BLaER1 treated with 17β-estradiol and CSF1 and Interleukin-3, amounts not matched to agents 10 nM and 100 nM (cell line): ENCODE measurements around the gene CHST3.
"Not testable (repeated sequence)": the region's sequence is repeated elsewhere in the genome, so short reads cannot be mapped to it uniquely, and the experiment has no call there.

Experiments used
- H3K27ac ChIP-seq, 11 experiments: shearing (Covaris generic); formaldehyde crosslinking; 2 replicates each; pipeline ENCODE4 v1.8.1; 2022
- H3K27me3 ChIP-seq, 11 experiments: shearing (Covaris generic); formaldehyde crosslinking; 2 replicates each; pipeline ENCODE4 v1.8.1; 2022
- H3K36me3 ChIP-seq, 11 experiments: shearing (Covaris generic); formaldehyde crosslinking; 2 replicates each; pipeline ENCODE4 v1.8.1; 2022
- H3K4me1 ChIP-seq, 10 experiments: shearing (Covaris generic); formaldehyde crosslinking; 2 replicates each; pipeline ENCODE4 v1.8.1; 2022
- H3K4me2 ChIP-seq, 11 experiments: shearing (Covaris generic); formaldehyde crosslinking; 2 replicates each; pipeline ENCODE4 v1.8.1; 2022
- H3K4me3 ChIP-seq, 10 experiments: shearing (Covaris generic); formaldehyde crosslinking; 2 replicates each; pipeline ENCODE4 v1.8.1; 2022
- H3K9ac ChIP-seq, 11 experiments: shearing (Covaris generic); formaldehyde crosslinking; 2 replicates each; pipeline ENCODE4 v1.8.1; 2022
- H3K9me3 ChIP-seq, 11 experiments: shearing (Covaris generic); formaldehyde crosslinking; replicated peaks in 1 of 11; 2 replicates each; pipeline ENCODE4 v1.8.1; 2022
- H4K20me1 ChIP-seq, 11 experiments: shearing (Covaris generic); formaldehyde crosslinking; 2 replicates each; pipeline ENCODE4 v1.8.1; 2022
- Cebpa-rat ChIP-seq, 11 experiments: shearing (Covaris generic); IDR thresholded peaks; 2 replicates each; pipeline ENCODE4 v1.8.1; 2022

The CHST3 gene

DNA sequence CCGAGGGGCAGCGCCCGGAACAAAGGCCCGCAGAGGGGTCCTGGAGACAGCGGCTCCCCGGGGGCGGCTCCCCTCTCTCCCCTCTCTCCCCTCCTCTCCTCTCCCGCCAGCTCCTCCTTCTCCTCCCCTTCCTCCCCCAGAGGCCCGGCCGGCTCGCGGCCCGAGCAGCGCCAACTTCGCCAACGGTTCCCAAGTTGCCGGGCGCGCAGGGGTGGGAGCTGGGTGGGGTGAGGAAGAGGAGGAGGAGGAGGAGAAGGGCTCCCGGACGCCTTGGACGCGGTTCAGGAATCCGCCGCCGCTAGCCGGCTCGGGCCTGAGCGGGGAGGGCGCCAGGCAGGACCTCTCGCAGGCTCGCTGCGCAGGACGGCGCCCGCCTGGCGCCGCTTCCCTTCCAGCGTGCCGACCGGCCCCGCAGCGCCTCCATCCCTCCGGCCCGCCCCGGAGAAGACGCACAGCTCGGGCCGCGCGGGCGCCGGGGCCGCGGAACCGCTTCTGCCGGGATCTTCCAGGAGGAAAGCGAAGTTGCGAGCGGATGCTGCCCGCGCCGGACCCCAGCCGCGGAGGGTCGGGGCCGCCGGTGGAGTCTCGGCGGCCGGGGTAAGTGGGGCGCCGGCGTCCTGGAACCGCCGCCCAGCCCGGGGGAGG lies at the start of gene CHST3:
Gene CHST3, plus strand, starts transcription at position 298 of the 645 bp plus-strand sequence. CDS start 41,448 bp downstream, outside the sequence.
- Histone ChIP-seq H3K9me3 (peaks cover 0 to 16% (median 14%) of the 10 kb centered on the region in 11 experiments; a peak in 15 of 22 replicates), H3K4me1 (peaks cover 17 to 24% (median 19%) of the 10 kb centered on the region in 10 experiments), H3K36me3 (no peaks in the 10 kb centered on the region), H3K27me3 (peaks cover 52 to 76% (median 65%) of the 10 kb centered on the region in 11 experiments), H3K4me2 (peak within 1 kb of the TSS; percentile 86 to 99 (median 97)), H3K27ac (peak within 1 kb of the TSS in 6 of 11 experiments; percentile 5 to 56 (median 42); a peak in 8 of 22 replicates), H3K9ac (peak within 1 kb of the TSS; percentile 51 to 75 (median 69); a peak in 21 of 22 replicates), H4K20me1 (peaks cover 0 to 21% (median 11%) of the 10 kb centered on the region in 11 experiments; a peak in 12 of 22 replicates), H3K4me3 (peak within 1 kb of the TSS; percentile 56 to 77 (median 68))
- TF ChIP-seq Cebpa-rat (IDR thresholded peaks at IDR 0.05): no peak

GRCh38 chr10:71916827-71917226 lies 47.4 kb upstream of the CHST3 start:
- H3K36me3 ChIP-seq: no peaks in the 10 kb centered on the region
- peaks cover 0 to 17% (median 0%) of the 10 kb centered on the region in 10 experiments; a peak in 9 of 20 replicates for H3K4me1 ChIP-seq
- no peak for TF ChIP-seq Cebpa-rat (IDR thresholded peaks at IDR 0.05)
- no peak overlapping the region for H3K9ac ChIP-seq
- no peaks in the 10 kb centered on the region for H4K20me1 ChIP-seq
- no peak overlapping the region for H3K4me3 ChIP-seq
- H3K27ac ChIP-seq: no peak overlapping the region
- peaks cover 32 to 55% (median 41%) of the 10 kb centered on the region in 11 experiments for H3K9me3 ChIP-seq
- no peaks in the 10 kb centered on the region for H3K27me3 ChIP-seq
- no peak overlapping the region for H3K4me2 ChIP-seq

DNA sequence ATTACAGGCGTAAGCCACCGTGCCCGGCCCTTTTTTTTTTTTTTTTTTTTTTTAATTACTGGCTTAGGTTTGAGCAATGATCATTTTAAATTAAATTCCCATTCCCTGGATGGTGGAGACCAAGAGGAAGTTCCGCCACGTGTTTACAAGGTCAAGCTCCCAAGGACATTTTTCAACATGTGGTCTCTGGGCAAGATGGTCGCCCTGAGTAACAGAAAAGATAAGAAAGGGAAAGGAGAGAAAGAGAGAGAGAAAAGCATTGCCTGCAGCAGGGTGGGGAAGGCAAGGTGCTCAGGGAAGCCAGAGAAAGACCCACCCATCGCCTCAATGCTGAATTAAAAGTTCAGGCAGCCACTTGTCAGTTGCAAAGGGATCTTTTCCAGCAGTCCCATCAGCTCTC lies 45.2 kb upstream of the CHST3 start:
- Histone ChIP-seq H4K20me1 (no peaks in the 10 kb centered on the region), H3K27ac (no peak overlapping the region), H3K9me3 (peaks cover 26 to 44% (median 33%) of the 10 kb centered on the region in 11 experiments), H3K4me3 (no peak overlapping the region), H3K4me1 (peaks cover 0 to 17% (median 0%) of the 10 kb centered on the region in 10 experiments; a peak in 9 of 20 replicates), H3K4me2 (no peak overlapping the region), H3K36me3 (no peaks in the 10 kb centered on the region), H3K27me3 (no peaks in the 10 kb centered on the region), H3K9ac (no peak overlapping the region)
- no peak for TF ChIP-seq Cebpa-rat (IDR thresholded peaks at IDR 0.05)

DNA sequence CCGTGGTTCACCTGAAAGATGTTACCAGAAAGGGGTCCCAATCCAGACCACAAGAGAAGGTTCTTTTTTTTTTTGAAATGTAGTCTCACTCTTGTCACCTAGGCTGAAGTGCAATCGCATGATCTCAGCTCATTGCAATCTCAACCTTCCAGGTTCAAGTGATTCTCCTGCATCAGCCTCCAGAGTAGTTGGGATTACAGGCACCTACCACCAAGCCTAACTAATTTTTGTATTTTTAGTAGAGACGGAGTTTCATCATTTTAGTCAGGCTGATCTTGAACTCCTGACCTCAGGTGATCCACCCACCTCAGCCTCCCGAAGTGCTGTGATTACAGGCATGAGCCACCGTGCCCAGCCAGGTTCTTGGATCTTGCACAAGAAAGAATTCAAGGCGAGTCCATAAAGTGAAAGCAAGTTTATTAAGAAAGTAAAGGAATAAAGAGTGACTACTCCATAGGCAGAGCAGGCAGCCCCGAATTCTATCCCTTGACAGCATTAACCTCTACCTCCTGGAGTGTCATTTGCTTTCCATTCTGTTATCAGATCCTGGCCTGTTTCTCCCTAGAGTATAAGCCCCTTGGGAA lies 44.1 kb upstream of the CHST3 start:
- Histone ChIP-seq H3K9me3 (peaks cover 26 to 41% (median 33%) of the 10 kb centered on the region in 11 experiments), H3K4me2 (peak overlapping the region in 3 of 11 experiments; percentile 22 to 64 (median 59); a peak in 5 of 22 replicates), H3K4me1 (peaks cover 0 to 17% (median 0%) of the 10 kb centered on the region in 10 experiments; a peak in 9 of 20 replicates)
- not testable (repeated sequence) for H3K36me3 ChIP-seq, H3K9ac ChIP-seq, H4K20me1 ChIP-seq, H3K27ac ChIP-seq, H3K27me3 ChIP-seq, H3K4me3 ChIP-seq

DNA sequence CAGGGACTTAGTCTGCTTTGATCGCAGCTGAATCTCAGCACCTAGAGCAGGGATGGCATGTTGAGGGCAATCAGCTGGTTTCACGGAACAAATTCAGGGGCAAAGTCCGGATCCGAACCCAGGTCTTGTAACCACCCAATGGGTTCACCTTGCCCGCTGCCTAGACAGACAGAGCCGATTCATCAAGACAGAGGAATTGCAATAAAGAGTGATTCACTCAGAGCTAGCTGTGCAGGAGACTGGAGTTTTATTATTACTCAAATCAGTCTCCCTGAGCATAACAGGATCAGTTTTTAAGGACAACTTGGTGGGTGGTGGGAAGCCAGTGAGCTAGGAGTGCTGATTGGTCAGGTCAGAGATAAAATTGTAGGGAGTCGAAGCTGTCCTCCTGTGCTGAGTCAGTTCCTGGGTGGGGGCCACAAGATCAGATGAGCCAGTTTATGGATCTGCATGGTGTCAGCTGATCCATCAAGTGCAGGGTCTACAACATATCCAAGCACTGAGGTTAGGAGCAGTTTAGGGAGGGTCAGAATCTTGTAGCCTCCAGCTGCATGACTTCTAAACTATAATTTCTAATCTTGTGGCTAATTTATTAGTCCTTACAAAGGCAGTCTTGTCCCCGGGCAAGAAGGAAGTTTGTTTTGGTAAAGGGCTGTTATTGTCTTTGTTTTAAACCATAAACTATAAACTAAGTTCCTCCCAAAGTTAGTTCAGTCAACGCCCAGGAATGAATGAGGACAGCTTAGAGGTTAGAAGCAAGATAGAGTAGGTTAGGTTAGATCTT lies 43.5 kb upstream of the CHST3 start:
- Histone ChIP-seq H3K4me1 (peaks cover 0 to 17% (median 0%) of the 10 kb centered on the region in 10 experiments; a peak in 9 of 20 replicates), H3K27ac (no peak overlapping the region), H3K27me3 (no peaks in the 10 kb centered on the region), H3K9me3 (peaks cover 22 to 36% (median 28%) of the 10 kb centered on the region in 11 experiments), H3K4me2 (peak overlapping the region in 3 of 11 experiments; percentile 22 to 64 (median 59); a peak in 6 of 22 replicates), H4K20me1 (no peaks in the 10 kb centered on the region), H3K36me3 (no peaks in the 10 kb centered on the region), H3K4me3 (no peak overlapping the region), H3K9ac (no peak overlapping the region)
- no peak for TF ChIP-seq Cebpa-rat (IDR thresholded peaks at IDR 0.05)

GRCh38 chr10:71921324-71922027 lies 42.7 kb upstream of the CHST3 start:
- no peaks in the 10 kb centered on the region for H4K20me1 ChIP-seq
- no peaks in the 10 kb centered on the region for H3K36me3 ChIP-seq
- H3K9me3 ChIP-seq: peaks cover 14 to 28% (median 20%) of the 10 kb centered on the region in 11 experiments
- H3K27ac ChIP-seq: no peak overlapping the region
- no peaks in the 10 kb centered on the region for H3K27me3 ChIP-seq
- peaks cover 0 to 17% (median 0%) of the 10 kb centered on the region in 10 experiments; a peak in 9 of 20 replicates for H3K4me1 ChIP-seq
- H3K4me3 ChIP-seq: no peak overlapping the region
- no peak overlapping the region for H3K9ac ChIP-seq
- peak overlapping the region in 3 of 11 experiments; percentile 22 to 64 (median 59); a peak in 5 of 22 replicates for H3K4me2 ChIP-seq
- TF ChIP-seq Cebpa-rat (IDR thresholded peaks at IDR 0.05): no peak

- H3K4me2 ChIP-seq: no peak overlapping the region
- H3K4me3 ChIP-seq: no peak overlapping the region
- no peaks in the 10 kb centered on the region for H3K27me3 ChIP-seq
- H3K36me3 ChIP-seq: no peaks in the 10 kb centered on the region
- H3K9ac ChIP-seq: no peak overlapping the region
- peaks cover 1 to 11% (median 3%) of the 10 kb centered on the region in 11 experiments; a peak in 13 of 22 replicates for H3K9me3 ChIP-seq
- no peak overlapping the region for H3K27ac ChIP-seq
- no peaks in the 10 kb centered on the region for H4K20me1 ChIP-seq
- TF ChIP-seq Cebpa-rat (IDR thresholded peaks at IDR 0.05): no peak
- H3K4me1 ChIP-seq: peaks cover 0 to 17% (median 0%) of the 10 kb centered on the region in 10 experiments; a peak in 9 of 20 replicates
Observed at GRCh38 chr10:71923138-71923692, 41.0 kb upstream of the CHST3 start.

- no peaks in the 10 kb centered on the region; a peak in 1 of 22 replicates for H3K9me3 ChIP-seq
Observed at GRCh38 chr10:71924771-71925170, 39.4 kb upstream of the CHST3 start.

More at GRCh38 chr10:71924771-71925170, 39.4 kb upstream of the CHST3 start:
- Histone ChIP-seq H3K9ac (no peak overlapping the region), H3K4me1 (peaks cover 0 to 17% (median 0%) of the 10 kb centered on the region in 10 experiments; a peak in 9 of 20 replicates), H3K4me2 (no peak overlapping the region), H3K27ac (no peak overlapping the region), H3K36me3 (no peaks in the 10 kb centered on the region), H3K4me3 (no peak overlapping the region), H4K20me1 (no peaks in the 10 kb centered on the region), H3K27me3 (no peaks in the 10 kb centered on the region)
- TF ChIP-seq Cebpa-rat (IDR thresholded peaks at IDR 0.05): no peak
